Brain microvascular endothelial cell (primary cell): ENCODE data around the gene CREBL2.
"Not testable (repeated sequence)": the region's sequence is repeated elsewhere in the genome, so short reads cannot be mapped to it uniquely, and the experiment has no call there.

Source experiments
- DNase-seq: peaks from one replicate; pipeline ENCODE4 v3.0.0-alpha.2; 2020
- H3K27ac ChIP-seq: fragments of 250-450 bp; sonication (Bioruptor Pico); 2 replicates; pipeline ENCODE4 v1.5.1; 2020; ENCODE audit warnings: mild to moderate bottlenecking, moderate library complexity
- H3K27me3 ChIP-seq: fragments of 250-450 bp; sonication (Bioruptor Pico); replicated peaks from 2 replicates; pipeline ENCODE4 v1.5.1; 2020; ENCODE audit warnings: mild to moderate bottlenecking
- H3K36me3 ChIP-seq: fragments of 250-450 bp; sonication (Bioruptor Pico); replicated peaks from 2 replicates; pipeline ENCODE4 v1.5.1; 2020; ENCODE audit warnings: mild to moderate bottlenecking
- H3K4me3 ChIP-seq: 2 replicates; pipeline ENCODE4 v1.5.1; 2011; ENCODE audit warnings: low read depth, mild to moderate bottlenecking, control low read depth, low read length, moderate library complexity
- in situ Hi-C: cut with HindIII; loops from 2 replicates; pipeline ENCODE4 v1.10.0; 2017; ENCODE audit warnings: low sequenced_read_pairs, low pct_ligation_motif_present
- TF ChIP-seq, protein P1 (sequence below): IDR thresholded peaks from 2 replicates; pipeline ENCODE4 v1.5.1; 2011; ENCODE audit warnings: low read depth, mild to moderate bottlenecking, moderate library complexity, low read length, control low read depth, inconsistent platforms; ENCODE audit errors: missing control alignments

CREBL2 gene

GRCh38 chr12:12648951-12649650 lies 37.4 kb downstream of the CREBL2 start:
- TF ChIP-seq, protein P1, sequence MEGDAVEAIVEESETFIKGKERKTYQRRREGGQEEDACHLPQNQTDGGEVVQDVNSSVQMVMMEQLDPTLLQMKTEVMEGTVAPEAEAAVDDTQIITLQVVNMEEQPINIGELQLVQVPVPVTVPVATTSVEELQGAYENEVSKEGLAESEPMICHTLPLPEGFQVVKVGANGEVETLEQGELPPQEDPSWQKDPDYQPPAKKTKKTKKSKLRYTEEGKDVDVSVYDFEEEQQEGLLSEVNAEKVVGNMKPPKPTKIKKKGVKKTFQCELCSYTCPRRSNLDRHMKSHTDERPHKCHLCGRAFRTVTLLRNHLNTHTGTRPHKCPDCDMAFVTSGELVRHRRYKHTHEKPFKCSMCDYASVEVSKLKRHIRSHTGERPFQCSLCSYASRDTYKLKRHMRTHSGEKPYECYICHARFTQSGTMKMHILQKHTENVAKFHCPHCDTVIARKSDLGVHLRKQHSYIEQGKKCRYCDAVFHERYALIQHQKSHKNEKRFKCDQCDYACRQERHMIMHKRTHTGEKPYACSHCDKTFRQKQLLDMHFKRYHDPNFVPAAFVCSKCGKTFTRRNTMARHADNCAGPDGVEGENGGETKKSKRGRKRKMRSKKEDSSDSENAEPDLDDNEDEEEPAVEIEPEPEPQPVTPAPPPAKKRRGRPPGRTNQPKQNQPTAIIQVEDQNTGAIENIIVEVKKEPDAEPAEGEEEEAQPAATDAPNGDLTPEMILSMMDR, result no peak
- in situ Hi-C loops, result no loop called here
- Histone ChIP-seq H3K27me3 (no peaks in the 10 kb centered on the region), H3K27ac (no peak overlapping the region), H3K4me3 (no peak overlapping the region), H3K36me3 (no peaks in the 10 kb centered on the region)
- no peak for DNase-seq

DNA sequence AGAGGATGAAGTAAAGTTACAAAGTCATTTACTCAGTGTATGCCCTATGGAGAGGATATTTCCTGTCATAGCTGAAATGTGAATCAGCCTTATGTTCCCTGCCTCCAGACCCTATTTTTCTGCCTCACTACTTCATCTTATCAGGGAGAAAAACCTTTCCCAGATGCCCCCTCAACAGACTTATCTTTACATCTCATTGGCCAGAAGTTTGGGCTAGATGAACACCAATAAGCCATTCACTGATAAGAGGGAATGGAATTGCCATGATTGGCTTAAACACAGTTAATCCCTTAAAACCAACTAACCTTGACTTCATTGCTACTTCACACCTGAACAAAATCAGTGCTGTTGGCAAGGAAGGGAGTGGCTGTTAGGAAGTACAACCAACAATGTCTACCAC lies 40.1 kb downstream of the CREBL2 start:
- Histone ChIP-seq H3K36me3 (no peaks in the 10 kb centered on the region), H3K27ac (no peak overlapping the region), H3K4me3 (no peak overlapping the region), H3K27me3 (no peaks in the 10 kb centered on the region)
- TF ChIP-seq, protein P1, result no peak
- no peak for DNase-seq
- in situ Hi-C loops, result no loop called here

GRCh38 chr12:12652704-12653103 lies 41.0 kb downstream of the CREBL2 start:
- H3K27me3 ChIP-seq, DNase-seq, H3K27ac ChIP-seq, H3K4me3 ChIP-seq, H3K36me3 ChIP-seq, in situ Hi-C loops: not testable (repeated sequence)

DNA sequence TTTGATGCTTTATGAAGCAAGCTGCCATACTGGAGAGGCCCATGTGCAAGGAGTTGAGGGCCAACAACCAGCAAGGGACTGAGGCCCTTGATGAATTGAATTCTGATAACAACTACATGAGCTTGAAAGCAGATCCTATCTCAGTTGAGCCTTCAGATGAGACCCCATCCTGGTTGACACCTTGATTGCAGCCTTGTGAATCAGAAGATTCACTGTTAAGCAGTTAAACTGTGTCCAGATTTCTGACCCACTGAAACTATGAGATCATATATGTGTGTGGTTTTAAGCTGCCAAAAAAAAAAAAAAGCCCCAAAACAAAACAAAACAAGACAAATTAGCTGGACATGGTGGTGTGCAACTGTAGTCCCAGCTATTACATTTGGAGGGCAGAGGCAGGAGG lies 42.2 kb downstream of the CREBL2 start:
- in situ Hi-C loops, result no loop called here
- Histone ChIP-seq H3K4me3 (no peak overlapping the region), H3K27me3 (no peaks in the 10 kb centered on the region), H3K36me3 (no peaks in the 10 kb centered on the region), H3K27ac (no peak overlapping the region)
- TF ChIP-seq, protein P1, result no peak
- DNase-seq, result no peak

GRCh38 chr12:12654691-12655460 lies 43.2 kb downstream of the CREBL2 start:
- in situ Hi-C loops, result no loop called here
- no peak for DNase-seq
- TF ChIP-seq, protein P1, result no peak
- no peak overlapping the region for H3K27ac ChIP-seq
- H3K27me3 ChIP-seq, result no peaks in the 10 kb centered on the region
- H3K36me3 ChIP-seq, result no peaks in the 10 kb centered on the region
- no peak overlapping the region for H3K4me3 ChIP-seq

DNA sequence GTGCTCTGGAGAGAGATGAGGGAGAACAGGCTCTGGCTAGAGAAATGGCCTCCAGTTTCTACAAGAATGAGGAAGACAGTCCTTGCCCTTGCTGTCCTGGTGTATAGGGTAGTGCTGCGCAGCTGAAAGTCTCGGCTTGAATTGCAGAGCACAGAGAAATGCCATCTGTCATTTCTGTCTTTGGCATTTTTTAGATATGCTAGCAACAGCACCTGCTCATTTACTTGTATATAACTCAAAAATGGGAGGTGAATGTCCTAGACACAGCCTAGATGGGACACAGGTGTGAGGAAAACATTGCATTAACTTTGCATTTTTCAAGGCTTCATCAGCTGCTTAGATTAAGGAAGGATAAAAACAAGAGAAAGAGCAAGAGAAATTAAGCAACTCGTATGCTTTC lies 48.5 kb downstream of the CREBL2 start:
- H3K4me3 ChIP-seq, result no peak overlapping the region
- no peaks in the 10 kb centered on the region for H3K27me3 ChIP-seq
- no peaks in the 10 kb centered on the region for H3K36me3 ChIP-seq
- in situ Hi-C loops, result no loop called here
- DNase-seq, result no peak
- no peak overlapping the region for H3K27ac ChIP-seq
- TF ChIP-seq, protein P1, result no peak
